Measurements from ENCODE around the gene CADPS.

The CADPS gene

DNA sequence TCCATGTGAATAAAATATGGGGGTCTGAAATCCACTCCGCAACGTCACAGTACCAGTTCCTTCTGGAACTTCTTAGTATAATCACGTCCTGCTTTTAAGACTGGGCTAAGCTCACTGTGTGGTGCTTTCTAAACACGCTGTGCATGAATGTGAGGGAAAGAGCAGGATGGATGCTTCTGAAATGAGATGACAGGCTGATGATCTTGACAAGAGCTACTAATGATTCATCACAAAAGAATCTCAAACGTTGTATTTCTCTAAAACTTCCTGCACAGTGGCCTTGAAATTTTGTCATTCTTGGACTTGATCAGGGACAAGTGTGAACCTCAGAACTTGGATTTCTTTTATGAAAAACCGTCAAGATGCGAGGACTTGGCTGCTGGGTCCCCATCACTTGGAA, 221.4 kb downstream of the CADPS start:
- H3K4me3 ChIP-seq (ENCODE audit: low read depth in 1 of 2, low read length in 1 of 2), result no peak overlapping the region
- H3K9me3 ChIP-seq, result no peaks in the 10 kb centered on the region
- H3K27ac ChIP-seq, result no peak overlapping the region
- no peaks in the 10 kb centered on the region for H3K27me3 ChIP-seq
- no peaks in the 10 kb centered on the region for H3K36me3 ChIP-seq
- H3K4me1 ChIP-seq (ENCODE audit: control insufficient read depth in 1 of 2, insufficient read depth in 1 of 2, low read depth in 1 of 2, low read length in 1 of 2), result no peaks in the 10 kb centered on the region
- TF ChIP-seq, protein P1, sequence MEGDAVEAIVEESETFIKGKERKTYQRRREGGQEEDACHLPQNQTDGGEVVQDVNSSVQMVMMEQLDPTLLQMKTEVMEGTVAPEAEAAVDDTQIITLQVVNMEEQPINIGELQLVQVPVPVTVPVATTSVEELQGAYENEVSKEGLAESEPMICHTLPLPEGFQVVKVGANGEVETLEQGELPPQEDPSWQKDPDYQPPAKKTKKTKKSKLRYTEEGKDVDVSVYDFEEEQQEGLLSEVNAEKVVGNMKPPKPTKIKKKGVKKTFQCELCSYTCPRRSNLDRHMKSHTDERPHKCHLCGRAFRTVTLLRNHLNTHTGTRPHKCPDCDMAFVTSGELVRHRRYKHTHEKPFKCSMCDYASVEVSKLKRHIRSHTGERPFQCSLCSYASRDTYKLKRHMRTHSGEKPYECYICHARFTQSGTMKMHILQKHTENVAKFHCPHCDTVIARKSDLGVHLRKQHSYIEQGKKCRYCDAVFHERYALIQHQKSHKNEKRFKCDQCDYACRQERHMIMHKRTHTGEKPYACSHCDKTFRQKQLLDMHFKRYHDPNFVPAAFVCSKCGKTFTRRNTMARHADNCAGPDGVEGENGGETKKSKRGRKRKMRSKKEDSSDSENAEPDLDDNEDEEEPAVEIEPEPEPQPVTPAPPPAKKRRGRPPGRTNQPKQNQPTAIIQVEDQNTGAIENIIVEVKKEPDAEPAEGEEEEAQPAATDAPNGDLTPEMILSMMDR (IDR thresholded peaks at IDR 0.05), result no peak

DNA sequence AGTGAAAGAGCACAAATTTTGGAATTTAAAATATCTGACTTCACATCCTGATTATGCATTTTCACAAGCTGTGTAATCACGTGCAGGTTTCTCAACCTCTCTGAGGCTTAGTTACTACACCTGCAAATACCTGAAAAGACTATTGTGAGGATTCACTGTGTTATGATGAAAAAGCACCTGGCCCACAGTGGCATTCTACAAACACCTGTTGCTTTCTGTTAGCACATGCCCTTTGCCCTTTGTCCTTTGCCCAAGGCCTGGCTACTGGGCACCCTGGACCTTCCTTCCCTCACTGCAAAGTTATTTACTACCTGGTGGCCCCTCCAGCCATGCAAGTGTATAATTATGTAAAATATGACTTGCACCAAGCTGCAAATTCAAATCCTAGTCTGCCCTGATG, 227.5 kb downstream of the CADPS start:
- no peaks in the 10 kb centered on the region for H3K27me3 ChIP-seq
- TF ChIP-seq, protein P1 (IDR thresholded peaks at IDR 0.05), result no peak
- H3K27ac ChIP-seq, result no peak overlapping the region
- H3K4me3 ChIP-seq (ENCODE audit: low read depth in 1 of 2, low read length in 1 of 2), result no peak overlapping the region
- H3K9me3 ChIP-seq, result no peaks in the 10 kb centered on the region
- H3K4me1 ChIP-seq (ENCODE audit: control insufficient read depth in 1 of 2, insufficient read depth in 1 of 2, low read depth in 1 of 2, low read length in 1 of 2), result no peaks in the 10 kb centered on the region
- H3K36me3 ChIP-seq, result no peaks in the 10 kb centered on the region

- H3K4me1 ChIP-seq (ENCODE audit: control insufficient read depth in 1 of 2, insufficient read depth in 1 of 2, low read depth in 1 of 2, low read length in 1 of 2), result no peaks in the 10 kb centered on the region
- TF ChIP-seq, protein P1 (IDR thresholded peaks at IDR 0.05), result no peak
- no peak overlapping the region for H3K4me3 ChIP-seq (ENCODE audit: low read depth in 1 of 2, low read length in 1 of 2)
- H3K27ac ChIP-seq, result no peak overlapping the region
- H3K36me3 ChIP-seq, result no peaks in the 10 kb centered on the region
- H3K27me3 ChIP-seq, result no peaks in the 10 kb centered on the region
- no peaks in the 10 kb centered on the region for H3K9me3 ChIP-seq
Measured at GRCh38 chr3:62644493-62644892, 230.7 kb downstream of the CADPS start.

DNA sequence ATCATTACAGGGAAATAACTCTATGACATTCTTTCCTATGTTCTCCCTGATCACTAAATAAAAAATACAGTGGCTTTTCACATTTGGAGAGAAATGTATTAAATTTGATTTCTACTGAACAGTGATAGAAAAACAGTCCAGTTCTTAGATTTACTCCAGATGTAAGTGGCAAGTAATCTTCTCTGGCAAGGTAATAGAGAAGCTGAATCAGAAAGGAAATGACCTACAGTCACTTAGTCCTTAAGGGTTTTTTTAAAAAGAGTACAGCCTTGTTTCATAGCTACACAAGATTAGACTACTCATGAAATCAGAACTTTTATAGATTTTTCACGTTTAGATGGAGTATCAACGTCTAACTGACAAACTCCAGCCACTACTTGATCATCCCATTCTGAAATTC, 236.9 kb downstream of the CADPS start:
- H3K9me3 ChIP-seq, result no peaks in the 10 kb centered on the region
- TF ChIP-seq, protein P1 (IDR thresholded peaks at IDR 0.05), result no peak
- no peak overlapping the region for H3K4me3 ChIP-seq (ENCODE audit: low read depth in 1 of 2, low read length in 1 of 2)

DNA sequence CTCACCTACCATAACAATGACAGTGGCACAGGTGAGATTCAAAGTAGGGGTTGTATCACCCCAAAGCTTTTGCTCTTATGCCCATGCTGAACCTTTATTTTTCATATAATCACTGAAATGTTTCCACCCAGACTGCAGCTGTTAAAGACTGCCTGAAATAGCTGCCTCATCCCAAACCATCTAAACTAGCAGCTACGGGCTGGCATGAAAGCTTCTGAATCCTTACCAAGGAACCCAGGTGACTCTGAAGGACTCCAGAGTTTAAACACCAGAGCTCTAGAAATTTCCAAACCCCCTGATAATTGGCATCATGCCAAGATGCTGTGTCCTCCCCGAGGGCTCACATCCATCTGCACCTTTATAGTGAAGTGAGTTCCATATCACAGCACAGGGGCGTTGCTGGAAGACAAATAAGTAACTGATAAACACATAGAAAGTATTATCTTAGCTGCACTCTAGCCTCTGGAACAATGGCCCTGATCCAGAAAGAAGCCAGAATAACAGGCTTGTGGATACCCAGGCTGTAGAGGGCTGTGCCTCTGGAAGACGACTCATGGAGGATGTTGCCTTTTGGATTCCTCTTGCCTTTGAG, 238.9 kb downstream of the CADPS start:
- Histone ChIP-seq H3K27ac (no peak overlapping the region), H3K27me3 (no peaks in the 10 kb centered on the region), H3K4me1 (ENCODE audit: control insufficient read depth in 1 of 2, insufficient read depth in 1 of 2, low read depth in 1 of 2, low read length in 1 of 2) (no peaks in the 10 kb centered on the region), H3K4me3 (ENCODE audit: low read depth in 1 of 2, low read length in 1 of 2) (no peak overlapping the region), H3K36me3 (no peaks in the 10 kb centered on the region), H3K9me3 (no peaks in the 10 kb centered on the region)
- TF ChIP-seq, protein P1 (IDR thresholded peaks at IDR 0.05), result no peak

More for the DNA sequence above, 236.9 kb downstream of the CADPS start:
- H3K27ac ChIP-seq, result no peak overlapping the region
- no peaks in the 10 kb centered on the region for H3K4me1 ChIP-seq (ENCODE audit: control insufficient read depth in 1 of 2, insufficient read depth in 1 of 2, low read depth in 1 of 2, low read length in 1 of 2)
- H3K27me3 ChIP-seq, result no peaks in the 10 kb centered on the region
- H3K36me3 ChIP-seq, result no peaks in the 10 kb centered on the region

Data from neutrophil (primary cell).